Gastrocnemius medialis (tissue), 4 donors: ENCODE data around the gene SAMD13. TPM values are rescaled to one million over a fixed set of nuclear protein-coding genes. Genes with fewer than 3 reads are reported as not detected.
"Not testable (repeated sequence)": the region's sequence is repeated elsewhere in the genome, so short reads cannot be mapped to it uniquely, and the experiment has no call there.

ENCODE experiments used
- ATAC-seq, 2 donors: fragments of 150-250 bp; one replicate each; pipeline ENCODE4 v1.9.1; 2016
- DNase-seq, 2 donors: peaks; one replicate each; pipeline ENCODE4 v3.0.0-alpha.2; 2019
- H3K27ac ChIP-seq, 4 donors: fragments of 200-600 bp; sonication (generic); 1 replicate in 1 of 4; 2 replicates in 3 of 4; pipeline ENCODE4 v1.5.1; 2016 to 2018; ENCODE audit warnings: mild to moderate bottlenecking in 2 of 4, moderate library complexity in 1 of 4
- H3K27me3 ChIP-seq, 3 donors: fragments of 200-600 bp; sonication (generic) in 2 of 3; 1 replicate in 1 of 3; 2 replicates in 2 of 3; pipeline versions ENCODE4 v1.5.1 to v1.6.0; 2016 to 2019; ENCODE audit warnings: mild to moderate bottlenecking in 1 of 3, moderate library complexity in 1 of 3
- H3K36me3 ChIP-seq, 2 donors: fragments of 200-600 bp; sonication (generic) in 1 of 2; one replicate each; pipeline ENCODE4 v1.5.1; 2017 to 2018
- H3K4me1 ChIP-seq, 2 donors: fragments of 200-600 bp; sonication (generic) in 1 of 2; one replicate each; pipeline ENCODE4 v1.5.1; 2016 to 2017; ENCODE audit warnings: mild to moderate bottlenecking in 2 of 2
- H3K4me3 ChIP-seq, 4 donors: fragments of 200-600 bp; sonication (generic) in 3 of 4; 1 replicate in 1 of 4; 2 replicates in 3 of 4; pipeline ENCODE4 v1.5.1; 2016 to 2019; ENCODE audit warnings: mild to moderate bottlenecking in 2 of 4
- H3K9me3 ChIP-seq, 3 donors: fragments of 200-600 bp; sonication (generic) in 2 of 3; 1 replicate in 1 of 3; 2 replicates in 2 of 3; pipeline ENCODE4 v1.5.1; 2016 to 2019
- POLR2A ChIP-seq, 2 donors: fragments of 450-650 bp; IDR thresholded peaks; one replicate each; pipeline ENCODE4 v1.6.1; 2017; ENCODE audit warnings: antibody characterized with exemption in 2 of 2, mild to moderate bottlenecking in 2 of 2, moderate library complexity in 2 of 2
- in situ Hi-C, 4 donors: fragments of 200-750 bp; cut with MboI; loops; one replicate each; pipeline versions ENCODE4 v1.15.0 to v1.8.0; 2017; ENCODE audit warnings: low sequenced_read_pairs in 4 of 4
- intact Hi-C: fragments of 100-400 bp; cut with DNase I; formaldehyde crosslinking; loops from one replicate; pipeline ENCODE4 v1.15.1; 2023; ENCODE audit warnings: low total_unique reads
- total RNA-seq, 4 donors: library from RNA; depleted of rRNA; stranded (reverse); fragments of >200 nt; gene quantifications; one replicate each; pipeline versions ENCODE4 v1.1.0 to v1.2.3, GENCODE V29; 2016
- TF ChIP-seq, protein P1 (sequence below), 5 experiments: fragments of 450-650 bp in 3 of 5; fragments of 200-600 bp in 2 of 5; sonication (generic) in 2 of 5; IDR thresholded peaks in 4 of 5; conservative IDR thresholded peaks in 1 of 5; 1 replicate in 4 of 5; 2 replicates in 1 of 5; pipeline ENCODE4 v1.5.1; 2016 to 2019; ENCODE audit warnings: antibody characterized with exemption in 5 of 5, mild to moderate bottlenecking in 3 of 5, moderate library complexity in 3 of 5

SAMD13 gene
- total RNA-seq, 4 donors from 2014 or later: 1.5 to 10.8 (median 5.4) TPM

DNA sequence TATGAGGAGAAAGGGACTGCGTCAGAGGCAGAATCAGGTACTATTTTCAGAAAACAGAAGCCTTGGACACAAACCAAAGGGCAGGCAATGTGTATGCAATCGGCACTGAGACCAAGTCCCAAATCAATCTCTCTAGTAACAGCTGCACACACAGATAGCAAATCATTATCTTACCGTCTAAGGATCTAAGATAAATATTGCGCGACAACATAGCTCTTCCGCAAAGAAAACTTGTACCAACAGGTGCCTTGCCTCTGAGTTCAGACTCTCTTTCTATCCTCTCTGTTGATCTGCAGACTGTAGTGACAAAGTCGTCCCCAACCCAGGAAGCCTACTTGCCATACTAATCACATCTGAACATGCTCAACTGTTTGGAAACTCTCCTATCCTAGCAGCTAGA is 22.6 kb upstream of the SAMD13 start:
- DNase-seq (no peak), ATAC-seq (no peak)
- no peak overlapping the region for H3K27ac ChIP-seq
- H3K9me3 ChIP-seq: no peaks in the 10 kb centered on the region
- H3K27me3 ChIP-seq: no peaks in the 10 kb centered on the region
- in situ Hi-C loops: no loop called here
- H3K4me1 ChIP-seq: no peaks in the 10 kb centered on the region
- H3K4me3 ChIP-seq: no peak overlapping the region
- no peaks in the 10 kb centered on the region for H3K36me3 ChIP-seq
- TF ChIP-seq, protein P1, sequence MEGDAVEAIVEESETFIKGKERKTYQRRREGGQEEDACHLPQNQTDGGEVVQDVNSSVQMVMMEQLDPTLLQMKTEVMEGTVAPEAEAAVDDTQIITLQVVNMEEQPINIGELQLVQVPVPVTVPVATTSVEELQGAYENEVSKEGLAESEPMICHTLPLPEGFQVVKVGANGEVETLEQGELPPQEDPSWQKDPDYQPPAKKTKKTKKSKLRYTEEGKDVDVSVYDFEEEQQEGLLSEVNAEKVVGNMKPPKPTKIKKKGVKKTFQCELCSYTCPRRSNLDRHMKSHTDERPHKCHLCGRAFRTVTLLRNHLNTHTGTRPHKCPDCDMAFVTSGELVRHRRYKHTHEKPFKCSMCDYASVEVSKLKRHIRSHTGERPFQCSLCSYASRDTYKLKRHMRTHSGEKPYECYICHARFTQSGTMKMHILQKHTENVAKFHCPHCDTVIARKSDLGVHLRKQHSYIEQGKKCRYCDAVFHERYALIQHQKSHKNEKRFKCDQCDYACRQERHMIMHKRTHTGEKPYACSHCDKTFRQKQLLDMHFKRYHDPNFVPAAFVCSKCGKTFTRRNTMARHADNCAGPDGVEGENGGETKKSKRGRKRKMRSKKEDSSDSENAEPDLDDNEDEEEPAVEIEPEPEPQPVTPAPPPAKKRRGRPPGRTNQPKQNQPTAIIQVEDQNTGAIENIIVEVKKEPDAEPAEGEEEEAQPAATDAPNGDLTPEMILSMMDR (IDR thresholded peaks at IDR 0.05 in 4 of 5, conservative IDR thresholded peaks at IDR 0.05 in 1 of 5): no peak
- TF ChIP-seq POLR2A (IDR thresholded peaks at IDR 0.05): no peak
- intact Hi-C loops: no loop called here

GRCh38 chr1:84280912-84281311 is 20.6 kb upstream of the SAMD13 start:
- DNase-seq (no peak), ATAC-seq (no peak)
- H3K27me3 ChIP-seq: no peaks in the 10 kb centered on the region
- no peak overlapping the region for H3K4me3 ChIP-seq
- no peak for TF ChIP-seq POLR2A (IDR thresholded peaks at IDR 0.05)
- TF ChIP-seq, protein P1 (IDR thresholded peaks at IDR 0.05 in 4 of 5, conservative IDR thresholded peaks at IDR 0.05 in 1 of 5): no peak
- in situ Hi-C loops (no loop called here), intact Hi-C loops (no loop called here)
- no peaks in the 10 kb centered on the region for H3K4me1 ChIP-seq
- no peaks in the 10 kb centered on the region for H3K9me3 ChIP-seq
- H3K27ac ChIP-seq: no peak overlapping the region
- no peaks in the 10 kb centered on the region for H3K36me3 ChIP-seq

DNA sequence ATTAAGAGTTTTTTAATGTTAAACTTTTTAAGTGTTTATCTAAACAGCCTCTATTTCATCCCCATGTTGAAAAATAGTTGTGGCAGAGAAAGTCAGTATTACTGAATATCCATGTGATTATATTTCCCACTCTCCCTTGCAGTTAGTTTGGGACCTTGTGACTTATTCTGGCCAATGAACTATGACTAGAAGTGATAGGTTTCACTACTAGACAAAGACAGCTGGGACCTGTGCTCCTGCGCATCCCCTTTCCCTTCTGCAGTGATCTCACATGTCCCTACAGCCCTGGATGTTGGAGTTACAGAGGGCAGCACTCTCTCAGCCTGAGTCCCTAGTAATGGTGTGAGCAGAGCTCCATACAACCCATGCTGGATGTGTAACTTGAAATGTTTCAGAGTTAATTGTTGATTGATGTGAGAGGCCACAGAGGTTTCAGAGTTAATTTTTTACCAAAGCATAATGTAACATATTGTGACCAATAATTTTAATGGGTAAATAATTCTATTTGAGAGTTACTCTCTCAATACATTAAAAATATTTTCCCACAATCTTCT is 18.7 kb upstream of the SAMD13 start:
- intact Hi-C loops (no loop called here), in situ Hi-C loops (no loop called here)
- Histone ChIP-seq H3K9me3 (no peaks in the 10 kb centered on the region), H3K27me3 (no peaks in the 10 kb centered on the region), H3K36me3 (no peaks in the 10 kb centered on the region), H3K27ac (no peak overlapping the region), H3K4me1 (no peaks in the 10 kb centered on the region), H3K4me3 (no peak overlapping the region)
- TF ChIP-seq POLR2A (IDR thresholded peaks at IDR 0.05): no peak
- TF ChIP-seq, protein P1 (IDR thresholded peaks at IDR 0.05 in 4 of 5, conservative IDR thresholded peaks at IDR 0.05 in 1 of 5): no peak
- ATAC-seq (no peak), DNase-seq (no peak)

GRCh38 chr1:84283381-84283780 is 18.1 kb upstream of the SAMD13 start:
- Histone ChIP-seq H3K27ac (no peak overlapping the region), H3K36me3 (no peaks in the 10 kb centered on the region), H3K4me3 (no peak overlapping the region), H3K4me1 (no peaks in the 10 kb centered on the region), H3K27me3 (no peaks in the 10 kb centered on the region), H3K9me3 (no peaks in the 10 kb centered on the region)
- in situ Hi-C loops: no loop called here
- intact Hi-C loops: no loop called here
- ATAC-seq (no peak), DNase-seq (no peak)
- no peak for TF ChIP-seq POLR2A (IDR thresholded peaks at IDR 0.05)
- TF ChIP-seq, protein P1 (IDR thresholded peaks at IDR 0.05 in 4 of 5, conservative IDR thresholded peaks at IDR 0.05 in 1 of 5): no peak

- no peaks in the 10 kb centered on the region for H3K4me1 ChIP-seq
- no peak for ATAC-seq
- in situ Hi-C loops: no loop called here
These were observed 15.4 kb upstream of the SAMD13 start for GRCh38 chr1:84286071-84286470.

DNA sequence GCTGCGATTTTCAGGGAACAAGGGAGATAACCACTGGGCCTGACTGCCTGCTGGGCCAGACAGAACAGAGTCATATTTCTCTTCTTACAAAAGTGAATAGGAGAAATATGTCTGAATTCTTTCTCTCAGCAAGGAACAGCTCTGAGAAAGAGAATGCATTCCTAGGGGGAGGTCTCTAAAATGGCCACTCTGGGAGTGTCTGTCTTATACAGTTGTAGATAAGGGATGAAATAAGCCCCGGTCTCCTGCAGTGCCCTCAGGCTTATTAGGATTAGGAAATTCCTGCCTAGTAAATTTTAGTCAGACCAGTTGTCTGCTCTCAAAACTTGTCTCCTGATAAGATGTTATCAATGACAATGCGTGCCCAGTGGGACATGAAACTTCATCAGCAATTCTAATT is 14.1 kb upstream of the SAMD13 start:
- H3K4me1 ChIP-seq, DNase-seq, in situ Hi-C loops, H3K9me3 ChIP-seq, intact Hi-C loops, H3K36me3 ChIP-seq, H3K27me3 ChIP-seq, H3K4me3 ChIP-seq, ATAC-seq, H3K27ac ChIP-seq: not testable (repeated sequence)

More at GRCh38 chr1:84286071-84286470, 15.4 kb upstream of the SAMD13 start:
- H3K9me3 ChIP-seq: no peaks in the 10 kb centered on the region
- intact Hi-C loops: no loop called here
- H3K36me3 ChIP-seq: no peaks in the 10 kb centered on the region
- H3K4me3 ChIP-seq: no peak overlapping the region
- no peak for TF ChIP-seq POLR2A (IDR thresholded peaks at IDR 0.05)
- TF ChIP-seq, protein P1 (IDR thresholded peaks at IDR 0.05 in 4 of 5, conservative IDR thresholded peaks at IDR 0.05 in 1 of 5): no peak
- no peak for DNase-seq
- H3K27ac ChIP-seq: no peak overlapping the region
- H3K27me3 ChIP-seq: no peaks in the 10 kb centered on the region
